Measurements from ENCODE around the gene CCN2.

The CCN2 gene

DNA sequence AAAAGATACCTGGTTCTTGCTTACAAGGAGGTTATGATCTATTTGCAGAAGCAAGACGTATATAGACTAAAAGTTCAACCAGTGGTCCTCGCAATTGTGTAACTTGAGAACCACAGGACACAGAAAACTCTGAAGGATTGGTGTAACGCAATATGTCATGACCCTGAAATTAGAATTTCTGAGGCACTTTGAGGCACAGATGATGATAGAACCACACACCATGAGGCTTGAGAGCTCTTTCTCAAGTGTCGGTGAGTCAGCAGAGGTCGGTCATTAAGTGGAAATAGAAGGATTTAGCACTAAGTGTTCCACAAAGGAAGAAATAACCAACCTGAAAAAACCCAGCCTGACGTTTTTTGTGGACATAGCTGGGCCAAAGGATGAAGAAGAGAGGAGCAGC, 15.3 kb upstream of the CCN2 start:
- no peak for DNase-seq

GRCh38 chr6:131963063-131963462, 11.9 kb upstream of the CCN2 start:
- no peak for DNase-seq

- no peak for DNase-seq
Measured at GRCh38 chr6:131960371-131961133, 9.4 kb upstream of the CCN2 start.

- no peak for DNase-seq
Measured at GRCh38 chr6:131958542-131959470, 7.6 kb upstream of the CCN2 start.

DNA sequence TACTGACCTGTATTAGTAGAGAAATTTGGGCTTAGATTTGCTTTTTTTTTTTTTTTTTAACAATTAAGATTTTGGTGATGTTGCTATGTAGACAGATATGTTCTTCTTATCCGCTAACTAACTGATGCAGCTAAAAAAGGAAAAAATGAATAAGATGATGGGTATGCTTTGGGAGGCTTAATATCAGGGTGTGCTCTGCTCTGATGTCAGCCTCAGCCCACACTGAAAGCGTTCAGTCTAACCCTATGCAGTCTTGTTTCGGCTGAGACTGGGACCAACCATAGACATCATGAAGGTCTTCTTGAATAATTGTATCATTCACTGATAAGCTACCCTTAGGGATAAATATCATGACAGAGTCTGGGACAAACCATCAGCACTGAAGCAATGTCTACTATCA, 6.9 kb upstream of the CCN2 start:
- no peak for DNase-seq

DNA sequence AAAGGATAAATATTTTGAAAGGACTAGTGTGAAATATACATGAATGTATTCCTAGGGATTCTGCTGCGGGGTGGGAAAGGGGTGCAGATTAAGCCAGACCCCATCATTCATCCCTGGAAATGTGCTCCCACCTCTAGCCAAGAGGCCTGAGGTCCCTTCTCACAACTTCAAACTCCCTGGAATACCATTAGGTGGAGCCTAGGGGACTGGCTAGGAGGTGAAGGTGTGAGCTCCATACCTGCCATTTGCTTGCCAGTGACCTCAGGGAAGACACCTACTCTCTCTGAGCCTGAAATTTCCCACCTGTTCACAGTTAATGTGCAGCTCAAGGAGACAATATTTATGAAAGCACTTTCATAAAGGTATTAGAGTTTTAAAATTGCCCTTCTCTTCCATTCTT, 4.7 kb upstream of the CCN2 start:
- no peak for DNase-seq

GRCh38 chr6:131955192-131955591, 4.0 kb upstream of the CCN2 start:
- DNase-seq = no peak

- DNase-seq = no peak
Measured at GRCh38 chr6:131954775-131955107, 3.6 kb upstream of the CCN2 start.

DNA sequence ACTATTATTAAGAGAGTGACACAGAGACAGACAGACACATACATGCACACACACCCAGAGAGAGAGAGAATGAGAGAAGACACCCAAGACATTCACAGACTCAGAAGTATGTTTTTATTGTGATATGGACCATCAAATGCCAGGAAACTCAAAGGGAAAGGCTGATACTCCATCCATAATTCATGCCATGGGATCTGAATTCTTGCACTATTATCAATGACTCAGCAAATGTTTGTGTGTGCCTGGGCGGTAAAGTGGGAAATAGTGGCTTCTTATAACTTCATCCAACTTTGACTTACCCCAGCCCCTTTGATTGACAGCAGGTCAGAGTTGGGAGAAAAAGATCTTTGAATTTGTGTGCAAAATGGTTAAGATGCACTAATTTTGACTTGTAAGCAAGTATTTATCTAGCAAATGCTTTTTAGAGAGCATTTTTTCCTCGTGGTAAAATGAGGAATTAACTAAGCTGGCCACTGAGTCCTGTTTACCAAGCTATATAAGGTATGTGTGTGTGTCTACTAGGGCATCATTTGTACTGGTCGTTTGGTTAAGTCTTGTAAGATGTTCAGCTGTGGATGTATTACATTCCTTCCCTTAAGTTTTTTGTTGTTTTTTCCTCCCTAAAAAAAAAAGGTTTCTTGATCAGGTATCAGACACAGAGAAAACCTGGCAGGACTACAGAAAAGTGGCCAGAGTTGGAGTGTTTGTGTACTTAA, 3.0 kb upstream of the CCN2 start:
- DNase-seq = no peak

DNA sequence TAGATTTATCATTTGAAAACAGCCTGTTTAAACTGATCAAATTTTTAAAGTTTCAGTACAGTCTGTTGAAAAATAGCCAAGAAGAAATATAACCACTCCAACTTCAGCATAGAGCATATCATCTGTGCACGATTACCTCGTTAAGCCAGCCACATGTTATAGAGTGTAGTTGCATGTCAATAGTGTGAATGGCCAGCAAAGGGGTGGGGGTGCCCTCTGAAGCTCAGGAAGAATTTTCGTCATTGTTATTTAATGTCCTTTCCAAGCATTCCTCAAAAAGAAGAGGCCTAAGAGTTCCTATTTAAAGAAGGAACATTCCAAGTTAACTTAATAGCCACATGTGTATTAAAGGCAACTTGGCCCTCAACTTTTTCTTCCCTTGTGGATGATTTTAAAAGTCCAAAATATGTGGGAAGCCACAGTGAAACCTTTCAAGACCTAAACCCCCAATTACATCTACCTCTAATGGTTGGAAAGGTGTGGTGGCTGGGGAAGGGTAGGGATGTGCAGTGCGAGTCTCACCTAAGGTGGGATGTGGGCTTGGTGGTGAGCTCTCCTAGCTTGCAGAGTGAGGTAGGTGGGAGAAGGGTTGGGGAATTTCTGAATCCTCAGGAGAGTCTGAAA, 1.8 kb upstream of the CCN2 start:
- DNase-seq = no peak

DNA sequence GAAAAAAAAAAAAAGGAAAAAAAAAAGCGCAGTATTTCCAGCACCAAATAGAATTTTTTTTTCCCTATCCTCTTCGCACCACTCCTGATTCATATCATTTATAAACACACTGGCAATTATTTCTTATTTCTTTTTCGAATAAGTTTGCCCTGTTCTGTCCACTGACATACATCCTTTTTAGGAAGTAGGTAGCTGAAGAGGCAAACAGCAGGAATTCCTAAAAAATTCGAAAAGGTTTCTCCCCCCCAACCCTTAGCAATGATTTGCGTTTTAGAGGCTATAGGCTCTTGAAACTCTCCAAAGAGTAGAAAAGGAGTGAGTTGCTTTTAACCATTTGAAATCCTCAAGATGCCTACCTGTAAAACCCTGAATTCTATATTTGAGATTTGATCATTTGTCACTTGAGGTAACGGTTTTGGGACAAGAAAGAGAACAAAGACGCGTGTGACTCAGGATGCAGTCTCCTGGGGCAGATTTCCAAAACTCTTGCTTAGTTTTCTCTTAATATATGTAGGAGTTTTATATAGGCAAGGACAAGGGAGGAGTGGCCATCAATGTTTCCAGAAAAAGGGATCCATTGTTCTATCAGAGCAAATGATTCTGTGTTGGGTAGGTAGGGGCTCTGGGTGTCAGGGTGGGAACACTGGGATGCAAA, 531 bp upstream of the CCN2 start:
- no peak for DNase-seq

- DNase-seq = peak; percentile 62
Measured at GRCh38 chr6:131949909-131950766, 1.0 kb downstream of the CCN2 start.

DNA sequence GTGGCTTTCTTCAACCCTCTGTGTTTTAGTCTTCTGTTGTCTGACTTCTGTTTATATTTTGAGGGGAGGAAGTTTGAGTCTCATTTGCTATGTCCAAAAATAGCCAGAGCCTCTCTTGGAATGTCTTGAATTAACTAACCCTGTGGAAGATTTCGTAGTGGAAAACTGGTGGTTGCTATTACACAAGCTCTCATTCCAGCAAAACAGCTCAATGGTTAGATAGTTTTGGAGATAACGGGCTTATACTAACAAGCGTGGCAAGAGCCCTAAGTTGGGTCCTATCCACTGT, 1.6 kb downstream of the CCN2 start:
- DNase-seq = no peak

DNA sequence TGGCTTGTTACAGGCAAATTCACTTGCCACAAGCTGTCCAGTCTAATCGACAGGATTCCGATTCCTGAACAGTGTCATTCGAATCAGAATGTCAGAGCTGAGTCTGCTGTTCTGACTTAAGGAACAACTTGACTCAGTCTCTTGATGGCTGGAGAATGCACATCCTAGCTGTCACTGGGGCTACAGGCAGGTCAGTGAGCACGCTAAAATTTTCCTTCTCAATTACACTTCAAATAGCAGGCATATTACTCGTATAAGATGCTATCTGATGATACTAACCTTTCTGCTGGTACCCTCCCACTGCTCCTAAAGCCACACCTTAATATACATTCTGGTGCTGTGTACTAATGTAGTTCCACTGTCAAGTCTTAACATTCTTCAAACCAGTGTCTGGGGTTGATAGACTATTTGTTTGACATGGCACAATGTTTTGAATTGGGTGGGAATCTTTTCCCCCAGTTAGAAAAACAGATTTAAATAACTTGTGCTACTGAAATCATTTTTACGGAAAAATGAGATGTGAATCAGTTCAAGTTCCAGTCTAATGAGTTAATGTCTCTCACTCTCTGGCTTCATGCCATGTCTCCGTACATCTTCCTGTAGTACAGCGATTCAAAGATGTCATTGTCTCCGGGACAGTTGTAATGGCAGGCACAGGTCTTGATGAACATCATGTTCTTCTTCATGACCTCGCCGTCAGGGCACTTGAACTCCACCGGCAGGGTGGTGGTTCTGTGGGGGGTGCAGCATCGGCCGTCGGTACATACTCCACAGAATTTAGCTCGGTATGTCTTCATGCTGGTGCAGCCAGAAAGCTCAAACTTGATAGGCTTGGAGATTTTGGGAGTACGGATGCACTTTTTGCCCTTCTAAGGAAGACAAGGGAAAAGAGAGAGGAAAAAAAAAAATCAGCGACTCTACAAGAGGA, 2.2 kb downstream of the CCN2 start:
- DNase-seq = no peak

DNA sequence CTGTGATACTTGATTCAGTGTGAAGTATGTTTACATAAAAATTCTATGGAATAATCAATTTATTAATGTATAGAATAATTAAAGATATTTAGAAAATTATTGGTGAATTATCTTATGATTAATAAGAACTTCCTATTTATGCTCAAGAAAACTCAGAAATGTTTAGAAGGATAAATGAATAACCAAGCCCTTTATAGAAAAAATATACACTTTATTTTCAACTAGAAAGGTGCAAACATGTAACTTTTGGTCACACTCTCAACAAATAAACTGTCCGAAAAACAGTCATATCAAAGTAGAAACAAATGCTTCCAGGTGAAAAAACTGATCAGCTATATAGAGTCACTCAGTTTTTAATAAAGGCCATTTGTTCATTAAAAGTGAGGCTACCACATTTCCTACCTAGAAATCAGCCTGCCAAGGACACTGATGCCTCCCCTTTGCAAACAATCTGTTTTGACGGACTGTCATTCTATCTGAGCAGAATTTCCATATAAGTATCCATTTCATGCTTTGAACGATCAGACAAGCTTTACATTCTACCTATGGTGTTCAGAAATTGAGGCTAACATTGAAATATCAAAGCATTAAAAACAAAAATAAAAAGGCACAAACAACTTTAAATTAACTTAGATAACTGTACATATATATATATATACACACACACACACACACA, 3.0 kb downstream of the CCN2 start:
- no peak for DNase-seq

GRCh38 chr6:131946992-131947955, 3.9 kb downstream of the CCN2 start:
- no peak for DNase-seq

GRCh38 chr6:131946404-131946991, 4.7 kb downstream of the CCN2 start:
- DNase-seq = no peak

GRCh38 chr6:131945971-131946370, 5.2 kb downstream of the CCN2 start:
- DNase-seq = no peak

Data from NCI-H82 (cell line).